Measurements from ENCODE around the gene PPP1CA.

DNA sequence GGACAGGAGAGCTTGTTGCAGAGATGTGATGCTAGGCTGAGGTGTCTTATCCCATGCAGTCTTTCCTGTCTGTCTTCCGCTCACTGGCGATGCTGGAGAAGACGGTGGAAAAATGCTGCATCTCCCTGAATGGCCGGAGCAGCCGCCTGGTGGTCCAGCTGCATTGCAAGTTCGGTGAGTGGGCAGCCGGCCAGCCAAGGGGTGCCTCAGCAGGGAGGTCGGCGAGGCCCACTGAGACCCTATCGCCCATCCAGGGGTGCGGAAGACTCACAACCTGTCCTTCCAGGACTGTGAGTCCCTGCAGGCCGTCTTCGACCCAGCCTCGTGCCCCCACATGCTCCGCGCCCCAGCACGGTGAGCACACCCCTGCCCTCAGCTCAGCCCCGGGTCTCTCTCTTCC is 8.2 kb downstream of the PPP1CA start:
- TF ChIP-seq CTCF (IDR thresholded peaks at IDR 0.05), result no peak
- no peak for TF ChIP-seq POLR2A (IDR thresholded peaks at IDR 0.05)
